GM18858 (cell line): ENCODE measurements around the gene ZNF385D.

ENCODE experiments used
- ATAC-seq: cut with Tn5 transposase; IDR thresholded peaks from one replicate; pipeline ENCODE4 v1.9.1; 2021; ENCODE audit not compliant: unreplicated experiment

Gene ZNF385D

GRCh38 chr3:21618695-21619094, 132.3 kb downstream of the ZNF385D start:
- no peak for ATAC-seq

- ATAC-seq: no peak
Measured at GRCh38 chr3:21613372-21614070, 137.5 kb downstream of the ZNF385D start.

- no peak for ATAC-seq
Measured at GRCh38 chr3:21601178-21601577, 149.8 kb downstream of the ZNF385D start.

GRCh38 chr3:21599890-21600289, 151.1 kb downstream of the ZNF385D start:
- ATAC-seq: no peak

GRCh38 chr3:21592828-21593227, 158.2 kb downstream of the ZNF385D start:
- no peak for ATAC-seq

GRCh38 chr3:21587894-21588293, 163.1 kb downstream of the ZNF385D start:
- no peak for ATAC-seq

GRCh38 chr3:21585216-21585740, 165.7 kb downstream of the ZNF385D start:
- ATAC-seq: no peak

GRCh38 chr3:21573291-21573690, 177.7 kb downstream of the ZNF385D start:
- ATAC-seq: no peak

- no peak for ATAC-seq
Measured at GRCh38 chr3:21564531-21564930, 186.5 kb downstream of the ZNF385D start.

GRCh38 chr3:21562243-21562642, 188.8 kb downstream of the ZNF385D start:
- no peak for ATAC-seq

GRCh38 chr3:21561472-21561871, 189.5 kb downstream of the ZNF385D start:
- no peak for ATAC-seq

GRCh38 chr3:21551019-21551418, 200.0 kb downstream of the ZNF385D start:
- no peak for ATAC-seq

- no peak for ATAC-seq
Measured at GRCh38 chr3:21544076-21544462, 206.9 kb downstream of the ZNF385D start.

GRCh38 chr3:21543380-21544075, 207.5 kb downstream of the ZNF385D start:
- ATAC-seq: no peak

GRCh38 chr3:21542656-21543379, 208.2 kb downstream of the ZNF385D start:
- no peak for ATAC-seq

GRCh38 chr3:21540265-21540664, 210.7 kb downstream of the ZNF385D start:
- ATAC-seq: no peak

- ATAC-seq: no peak
Measured at GRCh38 chr3:21534462-21534861, 216.5 kb downstream of the ZNF385D start.

GRCh38 chr3:21533002-21533401, 218.0 kb downstream of the ZNF385D start:
- ATAC-seq: no peak

- ATAC-seq: no peak
Measured at GRCh38 chr3:21531909-21532308, 219.1 kb downstream of the ZNF385D start.

- ATAC-seq: no peak
Measured at GRCh38 chr3:21528291-21528995, 222.6 kb downstream of the ZNF385D start.

GRCh38 chr3:21526461-21526860, 224.5 kb downstream of the ZNF385D start:
- no peak for ATAC-seq
